GM18505 (cell line): ENCODE results near the gene BCAP31.
"Not testable (repeated sequence)": the region's sequence is repeated elsewhere in the genome, so short reads cannot be mapped to it uniquely, and the experiment has no call there.

ENCODE experiments used
- ATAC-seq: cut with Tn5 transposase; IDR thresholded peaks from one replicate; pipeline ENCODE4 v1.9.1; 2021; ENCODE audit not compliant: unreplicated experiment
- POLR2A ChIP-seq: IDR thresholded peaks from 4 replicates; pipeline ENCODE4 v1.6.1; 2011; ENCODE audit warnings: borderline replicate concordance; ENCODE audit not compliant: insufficient read depth, insufficient read length; ENCODE audit errors: extremely low read depth

BCAP31 gene

DNA sequence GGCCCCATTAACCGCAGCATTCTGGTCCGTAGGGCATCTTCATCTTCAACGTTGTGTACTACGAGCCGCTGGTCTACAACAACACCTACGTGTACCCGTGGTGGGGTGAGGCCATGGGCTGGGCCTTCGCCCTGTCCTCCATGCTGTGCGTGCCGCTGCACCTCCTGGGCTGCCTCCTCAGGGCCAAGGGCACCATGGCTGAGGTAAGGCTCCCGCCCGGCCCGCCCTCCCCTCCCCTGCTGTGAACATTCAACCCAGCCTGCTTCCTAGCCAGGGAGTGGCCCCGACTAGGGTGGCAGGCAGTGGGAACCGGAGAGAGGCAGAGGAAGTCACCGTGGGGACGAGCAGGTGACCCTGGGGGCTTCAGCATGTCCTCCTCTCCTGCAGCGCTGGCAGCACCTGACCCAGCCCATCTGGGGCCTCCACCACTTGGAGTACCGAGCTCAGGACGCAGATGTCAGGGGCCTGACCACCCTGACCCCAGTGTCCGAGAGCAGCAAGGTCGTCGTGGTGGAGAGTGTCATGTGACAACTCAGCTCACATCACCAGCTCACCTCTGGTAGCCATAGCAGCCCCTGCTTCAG is 29.4 kb downstream of the BCAP31 start:
- no peak for TF ChIP-seq POLR2A
- no peak for ATAC-seq

- ATAC-seq, result not testable (repeated sequence)
Observed at GRCh38 chrX:153694256-153694655, 29.9 kb downstream of the BCAP31 start.

DNA sequence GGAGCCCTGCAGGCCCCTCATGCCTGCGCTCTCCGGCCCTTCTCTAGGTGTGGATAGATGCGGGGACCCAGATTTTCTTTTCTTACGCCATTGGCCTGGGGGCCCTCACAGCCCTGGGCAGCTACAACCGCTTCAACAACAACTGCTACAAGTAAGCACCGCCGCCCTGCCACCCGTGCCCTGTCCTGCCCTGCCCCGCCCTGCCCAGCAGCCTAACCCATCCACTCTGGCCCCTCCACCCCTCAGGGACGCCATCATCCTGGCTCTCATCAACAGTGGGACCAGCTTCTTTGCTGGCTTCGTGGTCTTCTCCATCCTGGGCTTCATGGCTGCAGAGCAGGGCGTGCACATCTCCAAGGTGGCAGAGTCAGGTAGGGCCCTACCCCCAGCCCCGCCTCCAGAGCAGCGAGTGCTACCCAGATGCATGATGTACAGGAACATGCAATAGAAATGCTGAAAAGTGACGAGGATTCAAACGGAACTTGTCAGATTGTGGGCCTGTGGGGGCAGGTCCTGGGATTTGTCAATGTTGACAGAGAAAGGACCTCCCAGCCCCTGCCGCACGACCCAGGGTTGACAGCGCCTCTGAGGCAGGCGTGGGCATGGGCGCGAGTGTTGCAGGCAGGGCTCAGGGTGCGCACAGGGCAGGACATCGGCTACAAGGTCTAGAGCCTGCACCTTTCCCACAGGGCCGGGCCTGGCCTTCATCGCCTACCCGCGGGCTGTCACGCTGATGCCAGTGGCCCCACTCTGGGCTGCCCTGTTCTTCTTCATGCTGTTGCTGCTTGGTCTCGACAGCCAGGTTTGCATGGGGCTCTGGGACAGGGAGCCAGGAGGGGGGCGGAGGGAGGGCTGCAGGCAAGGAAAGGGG is 30.7 kb downstream of the BCAP31 start:
- no peak for ATAC-seq
- TF ChIP-seq POLR2A, result no peak

DNA sequence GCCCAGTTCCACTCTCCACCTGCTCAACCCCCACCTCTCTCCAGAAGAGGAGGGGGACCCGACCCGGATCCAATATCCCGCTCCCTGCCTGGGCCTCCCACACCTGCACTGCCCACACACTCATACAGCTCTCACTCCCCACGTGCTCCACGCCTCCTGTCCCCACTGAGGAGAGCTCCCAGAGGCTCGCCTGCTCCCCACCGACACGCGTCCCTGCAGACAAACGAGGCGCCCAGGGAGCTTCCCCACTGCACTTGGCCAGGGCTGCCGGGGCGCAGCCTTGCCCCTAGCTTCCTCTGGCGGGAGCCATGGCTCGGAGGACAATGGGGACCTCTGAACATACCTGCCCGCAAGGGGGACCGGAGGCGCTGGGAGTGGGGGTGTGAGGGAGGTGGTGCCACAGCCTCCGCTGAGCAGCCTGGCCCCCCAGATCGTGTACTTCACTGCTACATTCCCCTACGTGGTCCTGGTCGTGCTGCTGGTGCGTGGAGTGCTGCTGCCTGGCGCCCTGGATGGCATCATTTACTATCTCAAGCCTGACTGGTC is 31.5 kb downstream of the BCAP31 start:
- no peak for ATAC-seq
- TF ChIP-seq POLR2A, result no peak

- ATAC-seq, result no peak
- TF ChIP-seq POLR2A, result no peak
Observed at GRCh38 chrX:153692003-153692402, 32.2 kb downstream of the BCAP31 start.

DNA sequence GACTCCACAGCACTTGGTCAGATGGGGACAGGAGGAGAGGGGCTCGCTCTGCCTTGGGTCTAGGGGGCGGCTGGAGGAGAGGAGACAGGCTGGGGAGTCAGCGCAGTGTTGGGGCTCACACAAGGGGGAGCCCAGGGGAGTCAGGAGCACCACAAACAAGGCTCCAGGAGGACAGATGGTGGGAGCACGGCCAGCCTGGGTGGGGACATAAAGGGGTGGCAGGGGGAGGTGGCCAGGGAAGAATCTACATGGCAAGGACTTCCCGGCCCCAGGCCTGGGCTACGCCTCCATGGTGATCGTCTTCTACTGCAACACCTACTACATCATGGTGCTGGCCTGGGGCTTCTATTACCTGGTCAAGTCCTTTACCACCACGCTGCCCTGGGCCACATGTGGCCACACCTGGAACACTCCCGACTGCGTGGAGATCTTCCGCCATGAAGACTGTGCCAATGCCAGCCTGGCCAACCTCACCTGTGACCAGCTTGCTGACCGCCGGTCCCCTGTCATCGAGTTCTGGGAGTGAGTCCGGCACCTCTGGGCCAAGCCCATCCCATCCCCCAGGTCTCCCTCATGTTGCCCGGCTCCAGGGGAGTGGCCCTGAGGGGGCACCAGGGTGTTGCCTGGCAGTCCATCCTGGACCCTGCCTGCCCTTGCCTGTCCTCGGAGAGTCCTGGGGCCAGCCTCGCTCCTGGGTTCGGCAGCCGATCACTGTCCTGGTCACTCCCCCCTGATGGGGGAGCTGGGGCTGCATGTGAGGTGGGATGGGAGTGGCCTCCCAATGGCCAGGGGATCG is 33.0 kb downstream of the BCAP31 start:
- not testable (repeated sequence) for ATAC-seq

DNA sequence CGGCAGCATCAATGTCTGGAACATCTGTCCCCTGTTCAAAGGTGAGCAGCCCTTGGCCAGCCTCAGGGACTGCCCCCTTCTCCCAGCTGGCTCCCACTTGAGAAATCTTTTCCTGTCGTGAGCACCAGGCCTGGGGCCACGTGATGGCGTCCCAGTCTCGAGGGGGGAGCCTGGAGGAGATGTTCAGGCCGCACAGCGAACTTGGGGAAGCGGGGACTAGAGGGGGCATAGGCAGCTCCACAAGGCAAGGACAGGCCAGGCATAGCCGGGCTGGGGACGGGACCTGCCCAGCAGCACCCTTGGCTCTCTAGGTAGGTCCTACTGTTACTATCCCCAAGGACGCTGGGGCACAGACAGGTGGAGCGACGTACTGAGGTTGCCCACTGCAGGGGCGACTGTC is 33.7 kb downstream of the BCAP31 start:
- ATAC-seq, result no peak
- TF ChIP-seq POLR2A, result no peak

- no peak for ATAC-seq
- no peak for TF ChIP-seq POLR2A
Observed at GRCh38 chrX:153689654-153690465, 34.3 kb downstream of the BCAP31 start.

DNA sequence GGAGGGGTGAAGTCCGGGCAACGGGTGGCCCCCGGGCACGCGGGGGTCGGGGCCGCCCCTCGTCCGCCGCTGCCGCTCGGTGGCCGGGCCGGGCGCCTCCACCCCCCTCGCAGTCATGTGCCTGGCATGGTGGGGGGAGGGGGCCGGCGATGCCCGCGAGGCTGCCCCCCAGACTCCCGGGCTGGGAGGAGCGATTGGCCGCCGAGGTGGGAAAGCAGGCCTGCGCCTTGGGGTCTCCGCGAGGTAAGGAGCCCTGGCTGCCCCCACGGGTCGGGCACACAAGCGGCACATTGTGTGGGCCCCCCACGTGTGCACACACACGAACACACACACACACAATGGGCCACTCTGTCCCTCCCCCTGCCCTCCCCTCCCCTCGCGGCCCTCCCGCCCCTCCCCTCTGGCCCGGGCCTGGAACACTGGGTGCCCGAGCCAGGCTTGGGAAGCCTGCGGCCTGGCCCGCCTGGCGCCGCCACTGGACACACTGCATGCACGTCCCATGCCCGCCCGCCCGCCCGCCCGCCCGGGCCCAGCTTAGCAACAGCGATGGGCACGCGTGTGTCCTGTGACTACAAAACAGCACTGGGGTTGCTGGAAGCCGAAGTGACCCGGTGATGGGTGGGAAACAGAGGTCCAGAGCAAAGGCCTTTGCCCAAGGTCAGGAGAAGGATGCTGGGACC is 35.1 kb downstream of the BCAP31 start:
- no peak for ATAC-seq
- TF ChIP-seq POLR2A, result no peak

GRCh38 chrX:153688506-153688905 is 35.7 kb downstream of the BCAP31 start:
- no peak for TF ChIP-seq POLR2A
- no peak for ATAC-seq

- no peak for TF ChIP-seq POLR2A
- ATAC-seq, result no peak
Observed at GRCh38 chrX:153688071-153688470, 36.1 kb downstream of the BCAP31 start.
